Mesodermal cell (in vitro differentiated cells): ENCODE measurements around the gene MID1IP1. TPM values are rescaled to one million over a fixed set of nuclear protein-coding genes. Genes with fewer than 3 reads are reported as not detected.

ENCODE experiments used
- H3K27ac ChIP-seq: 2 replicates; pipeline ENCODE4 v1.7.0; 2013; ENCODE audit warnings: mild to moderate bottlenecking, low read depth, low read length, moderate library complexity; ENCODE audit not compliant: severe bottlenecking
- H3K36me3 ChIP-seq: 2 replicates; pipeline ENCODE4 v1.7.1; 2013; ENCODE audit warnings: mild to moderate bottlenecking, low read length, moderate library complexity; ENCODE audit not compliant: control insufficient read depth, insufficient read depth
- H3K4me1 ChIP-seq: one replicate; pipeline ENCODE4 v1.7.1; 2013; ENCODE audit warnings: mild to moderate bottlenecking, low read length; ENCODE audit not compliant: insufficient read depth, control insufficient read depth, poor library complexity, severe bottlenecking
- H3K4me3 ChIP-seq: 2 replicates; pipeline ENCODE4 v1.7.0; 2013; ENCODE audit warnings: low read length, control low read depth, mild to moderate bottlenecking; ENCODE audit not compliant: insufficient read depth, poor library complexity, severe bottlenecking; ENCODE audit errors: extremely low read depth
- H3K9me3 ChIP-seq: 2 replicates; pipeline ENCODE4 v1.7.1; 2013; ENCODE audit warnings: mild to moderate bottlenecking, low read length, moderate library complexity; ENCODE audit not compliant: control insufficient read depth
- WGBS, 2 experiments: methylation state at CpG; one replicate each; pipeline ENCODE4 v1.1.5; 2013; ENCODE audit warnings: missing lambda C conversion rate in 2 of 2; ENCODE audit not compliant: insufficient coverage in 2 of 2; 5-methylcytosine and 5-hydroxymethylcytosine counted together
- polyA plus RNA-seq, 2 experiments: library from polyadenylated mRNA; stranded (reverse); fragments of 50-300 nt; gene quantifications; one replicate each; pipeline ENCODE4 v1.2.3, GENCODE V29; 2013

MID1IP1 gene
- polyA plus RNA-seq (2013, experiment 1 of 2): 46.5 TPM
- polyA plus RNA-seq (2013, experiment 2 of 2): 44.2 TPM

- Histone ChIP-seq H3K4me1 (peaks cover 4% of the 10 kb centered on the region), H3K9me3 (no peaks in the 10 kb centered on the region), H3K4me3 (peak within 1 kb of the TSS; percentile 61), H3K27ac (peak within 1 kb of the TSS; percentile 88), H3K36me3 (peaks cover 6% of the 10 kb centered on the region)
- WGBS, 2 experiments: 16% methylated on average over 15 to 20 of the region's 32 CpGs
Measured at GRCh38 chrX:38800981-38801845, at the start of gene MID1IP1. Gene MID1IP1, plus strand, starts transcription at chrX:38801459. Its CDS starts 3,488 bp downstream, at chrX:38804947.

- 0% methylated on average over 1 of the region's 6 CpGs; no CpG with 5 or more reads in 1 of the 2 experiments for WGBS, 2 experiments
- H3K4me1 ChIP-seq: no peaks in the 10 kb centered on the region
- H3K27ac ChIP-seq: no peak overlapping the region
Measured at GRCh38 chrX:38754102-38754790, 47.0 kb upstream of the MID1IP1 start.

GRCh38 chrX:38754818-38755718 is 46.2 kb upstream of the MID1IP1 start:
- no peaks in the 10 kb centered on the region for H3K36me3 ChIP-seq
- no peaks in the 10 kb centered on the region for H3K9me3 ChIP-seq
- no peak overlapping the region for H3K4me3 ChIP-seq
- no peaks in the 10 kb centered on the region for H3K4me1 ChIP-seq
- no peak overlapping the region for H3K27ac ChIP-seq
- WGBS, 2 experiments: 34% methylated on average over 4 of the region's 7 CpGs; no CpG with 5 or more reads in 1 of the 2 experiments

More at GRCh38 chrX:38754102-38754790, 47.0 kb upstream of the MID1IP1 start:
- Histone ChIP-seq H3K9me3 (no peaks in the 10 kb centered on the region), H3K4me3 (no peak overlapping the region), H3K36me3 (no peaks in the 10 kb centered on the region)

GRCh38 chrX:38760883-38761282 is 40.4 kb upstream of the MID1IP1 start:
- H3K36me3 ChIP-seq: no peaks in the 10 kb centered on the region
- no peak overlapping the region for H3K4me3 ChIP-seq
- H3K9me3 ChIP-seq: no peaks in the 10 kb centered on the region
- no CpG with 5 or more reads among the region's 1 CpG for WGBS, 2 experiments
- no peaks in the 10 kb centered on the region for H3K4me1 ChIP-seq
- H3K27ac ChIP-seq: no peak overlapping the region

- no peak overlapping the region for H3K4me3 ChIP-seq
- no peaks in the 10 kb centered on the region for H3K4me1 ChIP-seq
- H3K9me3 ChIP-seq: no peaks in the 10 kb centered on the region
- WGBS, 2 experiments: no CpG with 5 or more reads among the region's 2 CpGs
- no peaks in the 10 kb centered on the region for H3K36me3 ChIP-seq
- H3K27ac ChIP-seq: no peak overlapping the region
Measured at GRCh38 chrX:38768079-38768478, 33.2 kb upstream of the MID1IP1 start.

- WGBS, 2 experiments: 96 to 100% methylated on average over 4 to 5 of the region's 10 CpGs
- no peak overlapping the region for H3K4me3 ChIP-seq
- no peaks in the 10 kb centered on the region for H3K4me1 ChIP-seq
- H3K27ac ChIP-seq: no peak overlapping the region
- no peaks in the 10 kb centered on the region for H3K36me3 ChIP-seq
- no peaks in the 10 kb centered on the region for H3K9me3 ChIP-seq
Measured at GRCh38 chrX:38770152-38770551, 31.1 kb upstream of the MID1IP1 start.

- Histone ChIP-seq H3K4me1 (no peaks in the 10 kb centered on the region), H3K9me3 (no peaks in the 10 kb centered on the region), H3K36me3 (no peaks in the 10 kb centered on the region), H3K27ac (no peak overlapping the region), H3K4me3 (no peak overlapping the region)
- 92% methylated on average over 2 of the region's 4 CpGs; no CpG with 5 or more reads in 1 of the 2 experiments for WGBS, 2 experiments
Measured at GRCh38 chrX:38774249-38774648, 27.0 kb upstream of the MID1IP1 start.

- Histone ChIP-seq H3K27ac (no peak overlapping the region), H3K4me3 (no peak overlapping the region), H3K36me3 (no peaks in the 10 kb centered on the region), H3K9me3 (no peaks in the 10 kb centered on the region), H3K4me1 (peaks cover 4% of the 10 kb centered on the region)
Measured at GRCh38 chrX:38796946-38797345, 4.3 kb upstream of the MID1IP1 start.

- Histone ChIP-seq H3K36me3 (no peaks in the 10 kb centered on the region), H3K9me3 (no peaks in the 10 kb centered on the region), H3K4me3 (no peak overlapping the region), H3K27ac (no peak overlapping the region), H3K4me1 (peaks cover 4% of the 10 kb centered on the region)
- no CpG with 5 or more reads among the region's 1 CpG for whole genome bisulfite sequencing, 2 experiments
Measured at GRCh38 chrX:38798956-38799355, 2.3 kb upstream of the MID1IP1 start.

- H3K4me1 ChIP-seq: peaks cover 4% of the 10 kb centered on the region
- H3K36me3 ChIP-seq: peaks cover 1% of the 10 kb centered on the region
- 86 to 93% methylated on average over 3 to 4 of the region's 5 CpGs for WGBS, 2 experiments
- H3K27ac ChIP-seq: no peak overlapping the region
- no peak overlapping the region for H3K4me3 ChIP-seq
- no peaks in the 10 kb centered on the region for H3K9me3 ChIP-seq
Measured at GRCh38 chrX:38799995-38800580, 1.2 kb upstream of the MID1IP1 start.
